Ureter (tissue), 1 donor: Measurements from ENCODE around the gene AMHR2. TPM values are rescaled to one million over a fixed set of nuclear protein-coding genes. Genes with fewer than 3 reads are reported as not detected.

Experiments
- DNase-seq: peaks from one replicate; pipeline ENCODE4 v3.0.0-alpha.2; 2020; ENCODE audit warnings: low spot score
- total RNA-seq: library from RNA; stranded (reverse); gene quantifications from one replicate; pipeline ENCODE4 v1.2.4, GENCODE V29; 2023
- donor health status: DM: yes; HTN: yes; CAD: no.

Gene AMHR2
- total RNA-seq, 1 donor from 2014 or later = not detected

GRCh38 chr12:53480491-53481442 is 57.1 kb downstream of the AMHR2 start:
- DNase-seq = no peak

Other genes starting within 250 kb of the AMHR2 start
- gene ZNF740, start 243.1 kb upstream of the AMHR2 start, total RNA-seq = 56.8 TPM
- 65.7 TPM for gene CSAD, start 242.9 kb upstream of the AMHR2 start, total RNA-seq
- 15.8 TPM for gene ITGB7, start 216.6 kb upstream of the AMHR2 start, total RNA-seq
- gene RARG, start 191.6 kb upstream of the AMHR2 start, total RNA-seq = 101 TPM
- 2.3 TPM for gene ESPL1, start 155.6 kb upstream of the AMHR2 start, total RNA-seq
- 468 TPM for gene PFDN5, start 128.3 kb upstream of the AMHR2 start, total RNA-seq
- gene MYG1, start 124.2 kb upstream of the AMHR2 start, total RNA-seq = 50.0 TPM
- gene AAAS, start 102.2 kb upstream of the AMHR2 start, total RNA-seq = 44.1 TPM
- gene SP7, start 87.5 kb upstream of the AMHR2 start, total RNA-seq = not detected
- 104 TPM for gene SP1, start 43.7 kb upstream of the AMHR2 start, total RNA-seq
- 210 TPM for gene PRR13, start 17.9 kb downstream of the AMHR2 start, total RNA-seq
- gene PCBP2, start 28.2 kb downstream of the AMHR2 start, total RNA-seq = 675 TPM
- 19.9 TPM for gene MAP3K12, start 75.6 kb downstream of the AMHR2 start, total RNA-seq
- gene TARBP2, start 77.4 kb downstream of the AMHR2 start, total RNA-seq = 38.3 TPM
- not detected for gene NPFF, start 83.6 kb downstream of the AMHR2 start, total RNA-seq
- 58.3 TPM for gene ATF7, start 202.5 kb downstream of the AMHR2 start, total RNA-seq